Sigmoid colon (tissue), 3 donors: ENCODE results near the gene ZNF486.
"Not testable (repeated sequence)": the region's sequence is repeated elsewhere in the genome, so short reads cannot be mapped to it uniquely, and the experiment has no call there.

Experiments
- CTCF ChIP-seq, 4 experiments: fragments of 450-650 bp in 3 of 4; fragments of 200-600 bp in 1 of 4; IDR thresholded peaks; one replicate each; pipeline ENCODE4 v1.5.1; 2016 to 2019; ENCODE audit warnings: antibody characterized with exemption in 4 of 4, mild to moderate bottlenecking in 3 of 4, moderate library complexity in 2 of 4
- POLR2A ChIP-seq, 2 donors: fragments of 450-650 bp; IDR thresholded peaks; one replicate each; pipeline ENCODE4 v1.6.1; 2016; ENCODE audit warnings: antibody characterized with exemption in 2 of 2, mild to moderate bottlenecking in 2 of 2, moderate library complexity in 2 of 2

GRCh38 chr19:20248258-20248657 lies 81.2 kb downstream of the ZNF486 start:
- not testable (repeated sequence) for TF ChIP-seq CTCF, POLR2A (IDR thresholded peaks at IDR 0.05)
